Measurements from ENCODE around the gene SCARF1. TPM values are rescaled to one million over a fixed set of nuclear protein-coding genes. Genes with fewer than 3 reads are reported as not detected.

The SCARF1 gene
- polyA plus RNA-seq, 3 donors, result 5.2 to 23.4 (median 6.3) TPM

- peak overlapping the region; percentile 84 to 91 for H3K4me3 Mint-ChIP-seq
- peak overlapping the region in 5 of 7 donors; percentile 24 to 94 (median 86) for H3K27ac Mint-ChIP-seq
- H3K9me3 ChIP-seq (replicated peaks in 1 of 2; ENCODE audit: control insufficient read depth in 1 of 2, insufficient read depth in 1 of 2, low read length in 2 of 2), result no peaks in the 10 kb centered on the region
- peaks cover 54 to 70% of the 10 kb centered on the region in 2 donors for H3K4me1 ChIP-seq (ENCODE audit: control insufficient read depth in 1 of 2, insufficient read depth in 2 of 2, low read length in 2 of 2)
- H3K9me3 Mint-ChIP-seq, result peaks cover 0 to 3% (median 0%) of the 10 kb centered on the region in 7 donors
- H3K4me2 ChIP-seq (replicated peaks; ENCODE audit: extremely low read depth, low read length, poor library complexity, severe bottlenecking), result peak overlapping the region; percentile 88
- H3K9ac ChIP-seq (ENCODE audit: insufficient read depth, low read length, poor library complexity, severe bottlenecking), result peak overlapping the region; percentile 73
- H3K27me3 Mint-ChIP-seq (ENCODE audit: low read depth in 3 of 3), result peaks cover 0 to 20% (median 7%) of the 10 kb centered on the region in 3 donors
- TF ChIP-seq CTCF (IDR thresholded peaks at IDR 0.05), result no peak
- H2AFZ ChIP-seq (ENCODE audit: insufficient read depth, low read depth, low read length, poor library complexity, severe bottlenecking), result peak overlapping the region; percentile 74
- H3K36me3 ChIP-seq (replicated peaks in 1 of 2; ENCODE audit: control insufficient read depth in 1 of 2, insufficient read depth in 2 of 2, low read length in 2 of 2), result peaks cover 8 to 9% of the 10 kb centered on the region in 2 donors
- H3K36me3 Mint-ChIP-seq, result peaks cover 23 to 31% of the 10 kb centered on the region in 2 donors
- H3K4me3 ChIP-seq (replicated peaks in 1 of 3; ENCODE audit: low read depth in 2 of 3, low read length in 3 of 3), result peak overlapping the region in 1 of 3 experiments; percentile 81
- intact Hi-C loops (cut with micrococcal nuclease), result loop anchor here (5.0 to 10.0 kb wide), 6 partner anchors 34 to 748 kb away; partner anchors contain the start of gene TLCD2 (in 1 of the 2)
- H3K27me3 ChIP-seq (ENCODE audit: control insufficient read depth in 2 of 2, insufficient read depth in 2 of 2, low read length in 2 of 2), result no peaks in the 10 kb centered on the region
- no peak for DNase-seq
- 79% methylated on average over 9 of the region's 13 CpGs for WGBS (ENCODE audit: insufficient coverage)
- H3K4me1 Mint-ChIP-seq, result peaks cover 54% of the 10 kb centered on the region
- no peaks in the 10 kb centered on the region for H3K79me2 ChIP-seq (ENCODE audit: insufficient read depth, low read length)
- H3K27ac ChIP-seq (ENCODE audit: low read depth in 1 of 2, low read length in 2 of 2), result peak overlapping the region; percentile 62 to 88
- H4K20me1 ChIP-seq (ENCODE audit: insufficient read depth, low read length), result peaks cover 16% of the 10 kb centered on the region
These were observed 805 bp upstream of the SCARF1 start for GRCh38 chr17:1646199-1646875.

DNA sequence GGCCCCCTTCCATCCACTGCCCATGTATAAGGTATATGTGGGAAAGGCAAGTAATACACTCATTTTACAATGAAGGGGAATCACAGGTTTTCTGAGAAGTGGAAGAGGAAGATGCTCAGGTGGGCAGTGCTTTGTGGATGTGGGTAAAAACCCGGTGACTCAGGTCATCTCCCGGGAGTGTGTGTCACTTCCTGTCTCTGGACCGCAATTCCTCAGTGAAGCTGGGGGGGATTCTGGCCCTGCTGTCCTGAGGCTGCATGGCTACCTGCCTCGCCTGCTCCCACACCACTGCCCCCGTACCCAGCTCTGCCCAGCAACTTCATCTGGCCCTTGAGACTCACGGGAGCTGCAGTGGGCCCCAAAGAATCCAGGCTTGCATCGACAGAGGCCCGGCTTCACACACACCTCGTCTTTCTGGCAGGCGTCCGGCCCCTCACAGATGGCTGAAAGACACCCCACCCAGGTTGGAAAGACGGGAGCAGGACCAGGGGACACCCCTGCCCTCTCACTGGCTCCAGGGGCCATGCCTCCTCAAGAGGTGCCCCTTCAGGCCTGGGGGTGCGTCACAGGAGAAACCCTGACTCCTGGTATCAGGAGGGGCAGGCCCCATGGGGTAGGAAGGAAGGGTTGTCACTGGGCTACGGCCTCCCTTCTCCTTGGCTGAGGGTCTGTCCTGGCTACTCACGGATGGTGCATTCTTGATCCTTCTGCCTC, 882 bp downstream of the SCARF1 start:
- H3K4me1 ChIP-seq (ENCODE audit: control insufficient read depth in 1 of 2, insufficient read depth in 2 of 2, low read length in 2 of 2), result peaks cover 41 to 54% of the 10 kb centered on the region in 2 donors
- H4K20me1 ChIP-seq (ENCODE audit: insufficient read depth, low read length), result no peaks in the 10 kb centered on the region
- intact Hi-C loops (cut with micrococcal nuclease), result loop anchor here (5.0 to 10.0 kb wide), 6 partner anchors 32 to 750 kb away; partner anchors contain the start of gene TLCD2 (in 1 of the 2)
- H3K9ac ChIP-seq (ENCODE audit: insufficient read depth, low read length, poor library complexity, severe bottlenecking), result peak overlapping the region; percentile 73
- peak overlapping the region; percentile 25 to 81 (median 54) for H3K4me3 ChIP-seq (replicated peaks in 1 of 3; ENCODE audit: low read depth in 2 of 3, low read length in 3 of 3)
- peaks cover 0 to 3% (median 0%) of the 10 kb centered on the region in 7 donors for H3K9me3 Mint-ChIP-seq
- 6% methylated on average over 15 of the region's 15 CpGs for WGBS (ENCODE audit: insufficient coverage)
- peak overlapping the region; percentile 54 to 97 (median 93) for H3K27ac Mint-ChIP-seq
- H3K9me3 ChIP-seq (replicated peaks in 1 of 2; ENCODE audit: control insufficient read depth in 1 of 2, insufficient read depth in 1 of 2, low read length in 2 of 2), result no peaks in the 10 kb centered on the region
- no peak for TF ChIP-seq CTCF (IDR thresholded peaks at IDR 0.05)
- H3K36me3 Mint-ChIP-seq, result peaks cover 18 to 22% of the 10 kb centered on the region in 2 donors
- peak overlapping the region; percentile 74 for H2AFZ ChIP-seq (ENCODE audit: insufficient read depth, low read depth, low read length, poor library complexity, severe bottlenecking)
- H3K27me3 Mint-ChIP-seq (ENCODE audit: low read depth in 3 of 3), result peaks cover 0 to 20% (median 7%) of the 10 kb centered on the region in 3 donors
- H3K79me2 ChIP-seq (ENCODE audit: insufficient read depth, low read length), result no peaks in the 10 kb centered on the region
- no peaks in the 10 kb centered on the region for H3K27me3 ChIP-seq (ENCODE audit: control insufficient read depth in 2 of 2, insufficient read depth in 2 of 2, low read length in 2 of 2)
- peaks cover 42% of the 10 kb centered on the region for H3K4me1 Mint-ChIP-seq
- DNase-seq, result peak; percentile 82 to 98 (median 88)
- H3K27ac ChIP-seq (ENCODE audit: low read depth in 1 of 2, low read length in 2 of 2), result peak overlapping the region; percentile 62 to 88
- peak overlapping the region; percentile 84 to 91 for H3K4me3 Mint-ChIP-seq
- peak overlapping the region; percentile 88 for H3K4me2 ChIP-seq (replicated peaks; ENCODE audit: extremely low read depth, low read length, poor library complexity, severe bottlenecking)
- no peaks in the 10 kb centered on the region for H3K36me3 ChIP-seq (replicated peaks in 1 of 2; ENCODE audit: control insufficient read depth in 1 of 2, insufficient read depth in 2 of 2, low read length in 2 of 2)

Measured in CD14-positive monocyte (primary cell).